Measurements from ENCODE around the gene TMEM123.
A peak's percentile ranks its signal among the peaks of the same experiment; 100 is the strongest.

The TMEM123 gene

DNA sequence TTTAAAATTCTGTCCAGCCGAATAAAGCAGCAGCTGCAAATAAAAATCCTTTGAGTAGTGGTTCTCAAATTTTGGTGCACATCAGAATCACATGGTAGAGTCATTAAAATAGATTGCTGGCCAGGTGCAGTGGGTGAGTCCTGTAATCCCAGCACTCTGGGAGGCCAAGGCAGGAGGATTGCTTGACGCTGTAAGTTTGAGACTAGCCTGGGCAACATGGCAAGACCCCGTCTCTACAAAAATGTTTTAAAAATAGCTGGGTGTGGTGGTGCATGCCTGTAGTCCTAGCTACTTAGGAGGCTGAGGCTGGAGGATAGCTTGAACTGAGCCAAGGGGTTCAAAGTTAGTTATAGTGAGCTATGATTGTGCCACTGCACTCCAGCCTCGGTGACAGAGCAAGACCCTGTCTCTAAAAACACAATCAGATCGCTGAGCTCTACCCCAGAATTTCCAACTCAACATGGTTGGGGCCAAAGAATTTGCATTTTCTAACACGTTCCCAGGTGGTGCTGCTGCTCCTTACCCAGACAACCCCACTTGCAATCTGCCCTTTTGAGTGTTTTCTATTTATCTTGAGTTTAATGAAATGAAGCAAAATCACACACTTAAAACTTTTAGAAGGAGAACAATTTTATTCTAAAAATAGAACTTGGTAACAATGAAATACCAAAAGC lies 56.7 kb downstream of the TMEM123 start:
- Histone ChIP-seq H2AFZ (ENCODE audit: insufficient read depth, low read length, poor library complexity) (no peak overlapping the region), H3K4me2 (ENCODE audit: low read length) (no peak overlapping the region), H3K27me3 (ENCODE audit: insufficient read depth, low read length) (no peaks in the 10 kb centered on the region), H3K36me3 (ENCODE audit: control insufficient read depth in 1 of 2, insufficient read depth in 2 of 2, low read length in 2 of 2) (peaks cover 21 to 32% of the 10 kb centered on the region in 2 experiments), H3K79me1 (ENCODE audit: low read length) (no peaks in the 10 kb centered on the region), H2BK5ac (ENCODE audit: low read depth, low read length, poor library complexity) (no peak overlapping the region), H2AK5ac (ENCODE audit: low read length) (no peak overlapping the region), H2BK12ac (ENCODE audit: low read length) (no peak overlapping the region), H3K9ac (ENCODE audit: low read length) (no peak overlapping the region), H3K23ac (ENCODE audit: low read length) (no peak overlapping the region), H2BK120ac (ENCODE audit: insufficient read depth, low read length, poor library complexity) (no peak overlapping the region), H3K79me2 (ENCODE audit: control insufficient read depth, insufficient read depth, low read length, poor library complexity) (no peaks in the 10 kb centered on the region), H4K91ac (ENCODE audit: low read depth, low read length) (no peak overlapping the region), H3K9me3 (ENCODE audit: insufficient read depth, low read depth, low read length) (peaks cover 2% of the 10 kb centered on the region), H3K27ac (ENCODE audit: low read depth, low read length) (no peak overlapping the region), H3K4ac (ENCODE audit: low read depth, low read length) (no peak overlapping the region), H3K14ac (ENCODE audit: low read length) (no peak overlapping the region), H3K18ac (ENCODE audit: low read length) (no peak overlapping the region), H4K8ac (ENCODE audit: low read depth, low read length) (no peak overlapping the region), H3K4me3 (ENCODE audit: low read depth, low read length) (no peak overlapping the region), H4K12ac (ENCODE audit: low read depth, low read length) (no peak overlapping the region), H3K4me1 (ENCODE audit: control insufficient read depth in 1 of 2, insufficient read depth in 2 of 2, low read length in 2 of 2) (no peaks in the 10 kb centered on the region)
- WGBS (ENCODE audit: extremely low coverage, insufficient coverage, insufficient read length): no CpG with 5 or more reads among the region's 6 CpGs
- no peak for DNase-seq

DNA sequence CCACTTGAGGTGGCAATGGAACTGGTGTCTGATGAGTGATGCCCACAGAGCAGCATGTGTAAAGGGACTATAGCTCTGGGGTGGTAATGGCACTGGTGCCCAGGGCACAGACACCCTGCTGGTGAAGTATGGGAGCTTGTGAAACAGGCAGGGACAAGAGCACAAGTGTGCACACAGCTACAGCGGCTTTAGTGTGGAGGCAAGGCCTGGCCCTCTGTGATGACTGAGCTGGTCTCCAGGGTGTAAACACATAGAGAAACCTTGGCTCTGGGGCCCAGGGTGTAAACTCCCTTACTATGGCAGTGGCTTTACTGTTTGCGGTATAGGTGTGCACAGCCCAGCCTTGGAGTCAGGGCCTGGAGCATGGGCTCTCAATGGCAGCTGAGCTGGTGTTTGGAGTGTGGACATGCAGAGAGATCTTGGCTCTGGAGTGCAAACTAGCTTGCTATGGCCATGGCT lies 59.3 kb downstream of the TMEM123 start:
- peaks cover 2% of the 10 kb centered on the region for H3K9me3 ChIP-seq (ENCODE audit: insufficient read depth, low read depth, low read length)
- H3K14ac ChIP-seq (ENCODE audit: low read length): no peak overlapping the region
- H3K4me2 ChIP-seq (ENCODE audit: low read length): no peak overlapping the region
- no peak overlapping the region for H3K4me3 ChIP-seq (ENCODE audit: low read depth, low read length)
- no peak overlapping the region for H3K4ac ChIP-seq (ENCODE audit: low read depth, low read length)
- H4K8ac ChIP-seq (ENCODE audit: low read depth, low read length): no peak overlapping the region
- no peak overlapping the region for H3K27ac ChIP-seq (ENCODE audit: low read depth, low read length)
- H3K79me2 ChIP-seq (ENCODE audit: control insufficient read depth, insufficient read depth, low read length, poor library complexity): no peaks in the 10 kb centered on the region
- H3K23ac ChIP-seq (ENCODE audit: low read length): no peak overlapping the region
- no peak overlapping the region for H4K12ac ChIP-seq (ENCODE audit: low read depth, low read length)
- H3K9ac ChIP-seq (ENCODE audit: low read length): no peak overlapping the region
- H2BK120ac ChIP-seq (ENCODE audit: insufficient read depth, low read length, poor library complexity): no peak overlapping the region
- no peak overlapping the region for H2AFZ ChIP-seq (ENCODE audit: insufficient read depth, low read length, poor library complexity)
- H3K18ac ChIP-seq (ENCODE audit: low read length): peak overlapping the region; percentile 25
- H2BK12ac ChIP-seq (ENCODE audit: low read length): no peak overlapping the region
- H2BK5ac ChIP-seq (ENCODE audit: low read depth, low read length, poor library complexity): no peak overlapping the region
- DNase-seq: no peak
- H3K79me1 ChIP-seq (ENCODE audit: low read length): no peaks in the 10 kb centered on the region
- no peak overlapping the region for H4K91ac ChIP-seq (ENCODE audit: low read depth, low read length)
- H3K36me3 ChIP-seq (ENCODE audit: control insufficient read depth in 1 of 2, insufficient read depth in 2 of 2, low read length in 2 of 2): peaks cover 21 to 33% of the 10 kb centered on the region in 2 experiments
- H3K27me3 ChIP-seq (ENCODE audit: insufficient read depth, low read length): no peaks in the 10 kb centered on the region
- no CpG with 5 or more reads among the region's 2 CpGs for WGBS (ENCODE audit: extremely low coverage, insufficient coverage, insufficient read length)
- no peak overlapping the region for H2AK5ac ChIP-seq (ENCODE audit: low read length)
- no peaks in the 10 kb centered on the region for H3K4me1 ChIP-seq (ENCODE audit: control insufficient read depth in 1 of 2, insufficient read depth in 2 of 2, low read length in 2 of 2)

DNA sequence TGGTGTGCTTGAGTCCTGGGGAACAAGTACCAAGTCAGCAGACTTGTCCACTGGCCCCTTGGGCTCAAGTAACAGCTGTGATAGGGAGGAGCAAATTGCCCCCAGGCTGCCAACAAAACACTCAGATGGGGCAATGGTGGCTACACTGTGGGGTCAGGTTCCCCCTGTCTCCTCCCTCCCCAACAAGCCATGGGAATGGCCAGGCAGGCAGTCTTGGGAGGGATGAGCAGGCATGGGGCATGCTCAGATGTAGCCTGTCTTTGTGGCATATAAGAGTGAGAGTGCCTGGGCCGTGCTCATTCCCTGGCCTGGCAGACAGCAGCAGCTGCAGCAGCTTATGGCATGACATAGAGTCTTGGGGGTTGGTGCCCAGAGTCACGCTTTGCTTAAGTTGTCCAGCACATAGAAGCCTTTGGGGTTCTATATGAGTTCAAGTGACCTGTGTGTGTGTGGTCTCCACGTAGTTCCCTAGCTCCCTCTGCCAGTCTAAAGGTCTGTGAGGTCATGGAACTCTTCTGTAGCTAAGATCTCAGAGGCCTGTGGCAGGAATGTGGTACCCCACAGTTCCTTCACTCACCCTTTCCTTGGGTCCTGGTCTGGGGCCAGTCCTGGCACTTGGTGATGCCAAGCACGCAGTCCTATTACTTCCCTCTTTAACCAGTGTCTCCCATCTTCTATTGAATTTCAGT lies 60.9 kb downstream of the TMEM123 start:
- peaks cover 2% of the 10 kb centered on the region for H3K9me3 ChIP-seq (ENCODE audit: insufficient read depth, low read depth, low read length)
- H3K36me3 ChIP-seq (ENCODE audit: control insufficient read depth in 1 of 2, insufficient read depth in 2 of 2, low read length in 2 of 2): peaks cover 22 to 33% of the 10 kb centered on the region in 2 experiments
- H3K18ac ChIP-seq (ENCODE audit: low read length): peak overlapping the region; percentile 38
- H3K27ac ChIP-seq (ENCODE audit: low read depth, low read length): no peak overlapping the region
- no peak overlapping the region for H3K4ac ChIP-seq (ENCODE audit: low read depth, low read length)
- H3K79me2 ChIP-seq (ENCODE audit: control insufficient read depth, insufficient read depth, low read length, poor library complexity): no peaks in the 10 kb centered on the region
- H4K8ac ChIP-seq (ENCODE audit: low read depth, low read length): no peak overlapping the region
- H2BK5ac ChIP-seq (ENCODE audit: low read depth, low read length, poor library complexity): no peak overlapping the region
- WGBS (ENCODE audit: extremely low coverage, insufficient coverage, insufficient read length): no CpG with 5 or more reads among the region's 4 CpGs
- H4K91ac ChIP-seq (ENCODE audit: low read depth, low read length): no peak overlapping the region
- no peaks in the 10 kb centered on the region for H3K4me1 ChIP-seq (ENCODE audit: control insufficient read depth in 1 of 2, insufficient read depth in 2 of 2, low read length in 2 of 2)
- no peak overlapping the region for H3K4me3 ChIP-seq (ENCODE audit: low read depth, low read length)
- no peaks in the 10 kb centered on the region for H3K27me3 ChIP-seq (ENCODE audit: insufficient read depth, low read length)
- H4K12ac ChIP-seq (ENCODE audit: low read depth, low read length): no peak overlapping the region
- no peak overlapping the region for H2BK12ac ChIP-seq (ENCODE audit: low read length)
- DNase-seq: no peak
- no peak overlapping the region for H2BK120ac ChIP-seq (ENCODE audit: insufficient read depth, low read length, poor library complexity)
- H3K23ac ChIP-seq (ENCODE audit: low read length): no peak overlapping the region
- no peak overlapping the region for H3K9ac ChIP-seq (ENCODE audit: low read length)
- no peak overlapping the region for H2AK5ac ChIP-seq (ENCODE audit: low read length)
- H3K79me1 ChIP-seq (ENCODE audit: low read length): no peaks in the 10 kb centered on the region
- no peak overlapping the region for H3K14ac ChIP-seq (ENCODE audit: low read length)
- no peak overlapping the region for H2AFZ ChIP-seq (ENCODE audit: insufficient read depth, low read length, poor library complexity)
- no peak overlapping the region for H3K4me2 ChIP-seq (ENCODE audit: low read length)

DNA sequence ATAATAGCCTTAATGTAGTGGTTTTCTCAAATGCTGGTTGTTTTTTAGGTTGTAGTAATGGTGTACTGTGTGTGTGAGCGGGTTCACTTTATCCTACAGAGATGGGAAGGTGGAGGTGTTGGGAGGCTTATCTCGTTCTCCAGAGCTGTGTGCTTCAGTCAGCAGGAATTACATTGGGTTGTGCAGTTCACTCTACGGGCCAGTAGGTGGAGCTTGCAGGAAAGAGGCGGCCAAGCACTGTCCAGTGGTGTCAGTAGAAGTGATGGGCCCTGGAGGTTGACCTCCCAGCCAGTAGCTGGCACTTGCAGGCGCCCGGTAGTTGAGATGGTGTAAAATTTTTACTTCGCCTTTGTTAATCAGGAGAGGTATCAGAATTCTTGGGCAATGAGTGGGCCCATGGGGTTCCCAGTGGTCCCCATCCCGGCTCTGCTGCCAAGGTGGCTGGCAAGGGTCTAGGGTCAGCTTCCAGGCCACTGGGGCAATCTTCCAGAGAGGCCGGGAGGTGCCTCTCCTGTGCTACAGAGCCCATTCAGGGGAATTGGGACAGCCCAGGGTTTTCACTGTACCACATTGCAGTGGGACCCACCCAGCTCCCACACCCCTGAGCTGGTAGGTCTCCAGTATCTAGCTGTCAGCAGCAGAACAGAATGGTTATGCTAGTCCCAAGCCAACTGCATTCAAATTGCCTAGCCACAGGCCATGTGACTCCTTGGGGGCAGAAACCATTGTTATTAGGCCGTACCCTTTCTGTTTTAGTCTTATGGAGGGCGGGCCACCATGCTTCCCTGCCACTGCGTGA lies 61.7 kb downstream of the TMEM123 start:
- Histone ChIP-seq H3K36me3 (ENCODE audit: control insufficient read depth in 1 of 2, insufficient read depth in 2 of 2, low read length in 2 of 2) (peaks cover 22 to 33% of the 10 kb centered on the region in 2 experiments), H2AK5ac (ENCODE audit: low read length) (no peak overlapping the region), H2BK120ac (ENCODE audit: insufficient read depth, low read length, poor library complexity) (no peak overlapping the region), H2AFZ (ENCODE audit: insufficient read depth, low read length, poor library complexity) (no peak overlapping the region), H2BK12ac (ENCODE audit: low read length) (no peak overlapping the region), H3K9ac (ENCODE audit: low read length) (no peak overlapping the region), H3K9me3 (ENCODE audit: insufficient read depth, low read depth, low read length) (peaks cover 2% of the 10 kb centered on the region), H3K23ac (ENCODE audit: low read length) (no peak overlapping the region), H3K4me1 (ENCODE audit: control insufficient read depth in 1 of 2, insufficient read depth in 2 of 2, low read length in 2 of 2) (no peaks in the 10 kb centered on the region), H4K12ac (ENCODE audit: low read depth, low read length) (no peak overlapping the region), H3K14ac (ENCODE audit: low read length) (no peak overlapping the region), H3K79me1 (ENCODE audit: low read length) (no peaks in the 10 kb centered on the region), H3K4ac (ENCODE audit: low read depth, low read length) (no peak overlapping the region), H3K79me2 (ENCODE audit: control insufficient read depth, insufficient read depth, low read length, poor library complexity) (no peaks in the 10 kb centered on the region), H4K91ac (ENCODE audit: low read depth, low read length) (no peak overlapping the region), H2BK5ac (ENCODE audit: low read depth, low read length, poor library complexity) (no peak overlapping the region), H3K4me2 (ENCODE audit: low read length) (no peak overlapping the region), H3K4me3 (ENCODE audit: low read depth, low read length) (no peak overlapping the region), H4K8ac (ENCODE audit: low read depth, low read length) (no peak overlapping the region), H3K27me3 (ENCODE audit: insufficient read depth, low read length) (no peaks in the 10 kb centered on the region), H3K27ac (ENCODE audit: low read depth, low read length) (no peak overlapping the region), H3K18ac (ENCODE audit: low read length) (peak overlapping the region; percentile 55)
- no CpG with 5 or more reads among the region's 12 CpGs for WGBS (ENCODE audit: extremely low coverage, insufficient coverage, insufficient read length)
- DNase-seq: peak; percentile 32 to 81
